BLaER1 treated with 17β-estradiol and CSF1 and Interleukin-3, amounts not matched to agents 10 nM and 100 nM (cell line): ENCODE measurements around the gene NFATC2IP.

Experiments
- H3K27ac ChIP-seq, 11 experiments: shearing (Covaris generic); formaldehyde crosslinking; 2 replicates each; pipeline ENCODE4 v1.8.1; 2022
- H3K27me3 ChIP-seq, 11 experiments: shearing (Covaris generic); formaldehyde crosslinking; 2 replicates each; pipeline ENCODE4 v1.8.1; 2022
- H3K36me3 ChIP-seq, 11 experiments: shearing (Covaris generic); formaldehyde crosslinking; 2 replicates each; pipeline ENCODE4 v1.8.1; 2022
- H3K4me1 ChIP-seq, 10 experiments: shearing (Covaris generic); formaldehyde crosslinking; 2 replicates each; pipeline ENCODE4 v1.8.1; 2022
- H3K4me2 ChIP-seq, 11 experiments: shearing (Covaris generic); formaldehyde crosslinking; 2 replicates each; pipeline ENCODE4 v1.8.1; 2022
- H3K4me3 ChIP-seq, 10 experiments: shearing (Covaris generic); formaldehyde crosslinking; 2 replicates each; pipeline ENCODE4 v1.8.1; 2022
- H3K9ac ChIP-seq, 11 experiments: shearing (Covaris generic); formaldehyde crosslinking; 2 replicates each; pipeline ENCODE4 v1.8.1; 2022
- H3K9me3 ChIP-seq, 11 experiments: shearing (Covaris generic); formaldehyde crosslinking; replicated peaks in 1 of 11; 2 replicates each; pipeline ENCODE4 v1.8.1; 2022
- H4K20me1 ChIP-seq, 11 experiments: shearing (Covaris generic); formaldehyde crosslinking; 2 replicates each; pipeline ENCODE4 v1.8.1; 2022
- Cebpa-rat ChIP-seq, 11 experiments: shearing (Covaris generic); IDR thresholded peaks; 2 replicates each; pipeline ENCODE4 v1.8.1; 2022

Gene NFATC2IP

DNA sequence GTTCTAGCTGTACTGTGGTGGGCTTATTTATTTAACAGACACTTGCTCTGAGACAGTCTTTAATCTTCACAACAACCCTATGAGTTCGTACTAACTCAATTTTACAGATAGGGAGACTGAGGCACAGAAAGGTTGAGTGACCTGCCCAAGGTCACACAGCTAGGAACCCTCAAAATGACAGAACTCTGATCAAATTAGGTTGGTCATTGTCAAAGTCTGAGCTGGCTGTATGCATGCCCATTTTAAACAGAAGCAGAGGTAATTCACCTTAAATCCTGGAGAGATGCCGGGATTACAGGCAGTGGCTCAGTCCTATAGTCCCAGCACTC lies 59.1 kb downstream of the NFATC2IP start:
- Histone ChIP-seq H3K4me2 (peak overlapping the region in 6 of 11 experiments; percentile 25 to 87 (median 72); a peak in 9 of 22 replicates), H3K4me1 (peaks cover 22 to 74% (median 39%) of the 10 kb centered on the region in 10 experiments), H3K9ac (peak overlapping the region in 3 of 11 experiments; percentile 13 to 50 (median 42); a peak in 1 of 22 replicates), H3K9me3 (no peaks in the 10 kb centered on the region), H3K36me3 (no peaks in the 10 kb centered on the region), H4K20me1 (no peaks in the 10 kb centered on the region), H3K27ac (peak overlapping the region in 3 of 11 experiments; percentile 54 to 66 (median 54); a peak in 6 of 22 replicates), H3K4me3 (no peak overlapping the region), H3K27me3 (no peaks in the 10 kb centered on the region)
- no peak for TF ChIP-seq Cebpa-rat (IDR thresholded peaks at IDR 0.05)

DNA sequence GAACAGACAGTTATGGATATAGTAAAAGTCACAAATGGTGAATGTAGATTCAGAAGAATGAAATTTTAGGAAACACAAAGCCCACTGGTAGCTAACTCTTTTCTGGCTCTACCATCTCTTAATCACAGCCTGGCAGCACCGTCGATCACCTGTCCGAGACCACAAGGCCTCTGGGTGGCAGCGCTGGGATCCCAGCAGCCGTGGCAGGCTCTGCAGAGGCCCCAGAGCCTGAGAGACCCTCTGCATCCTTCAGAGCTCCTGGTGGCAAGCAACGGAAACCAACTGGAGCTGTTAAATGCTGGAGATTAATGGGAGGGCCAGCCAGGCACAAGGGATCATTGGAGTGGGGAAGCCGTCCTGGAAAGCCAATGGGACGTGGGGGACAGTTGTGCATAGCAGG lies 60.4 kb downstream of the NFATC2IP start:
- Histone ChIP-seq H3K9me3 (no peaks in the 10 kb centered on the region), H3K27me3 (no peaks in the 10 kb centered on the region), H3K4me1 (peaks cover 22 to 83% (median 40%) of the 10 kb centered on the region in 10 experiments), H3K4me2 (no peak overlapping the region), H3K4me3 (no peak overlapping the region), H3K36me3 (no peaks in the 10 kb centered on the region), H4K20me1 (no peaks in the 10 kb centered on the region), H3K9ac (no peak overlapping the region), H3K27ac (no peak overlapping the region)
- TF ChIP-seq Cebpa-rat (IDR thresholded peaks at IDR 0.05), result no peak

DNA sequence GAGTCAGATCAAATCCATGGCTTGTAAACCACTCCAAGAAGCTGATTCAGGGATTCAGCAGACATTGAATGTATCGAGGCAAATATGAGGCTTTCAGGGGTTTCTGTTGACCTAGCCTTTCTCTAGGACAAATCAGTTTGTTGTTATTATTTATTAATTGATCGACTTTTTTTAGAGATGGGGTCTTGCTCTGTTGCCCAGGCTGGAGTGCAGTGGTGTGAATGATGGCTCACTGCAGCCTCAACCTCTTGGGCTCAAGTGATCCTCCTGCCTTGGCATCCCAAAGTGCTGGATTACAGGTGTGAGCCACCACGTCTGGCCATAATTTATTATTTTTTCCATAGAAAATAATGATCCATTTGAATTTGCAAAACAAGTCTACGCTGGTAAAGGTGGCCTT lies 61.1 kb downstream of the NFATC2IP start:
- Histone ChIP-seq H3K4me3 (no peak overlapping the region), H3K9ac (no peak overlapping the region), H3K4me2 (peak overlapping the region in 4 of 11 experiments; percentile 33 to 62 (median 51); a peak in 4 of 22 replicates), H3K27me3 (no peaks in the 10 kb centered on the region), H3K4me1 (peaks cover 22 to 80% (median 40%) of the 10 kb centered on the region in 10 experiments), H3K27ac (no peak overlapping the region), H4K20me1 (no peaks in the 10 kb centered on the region), H3K36me3 (no peaks in the 10 kb centered on the region), H3K9me3 (no peaks in the 10 kb centered on the region)
- TF ChIP-seq Cebpa-rat (IDR thresholded peaks at IDR 0.05), result no peak

DNA sequence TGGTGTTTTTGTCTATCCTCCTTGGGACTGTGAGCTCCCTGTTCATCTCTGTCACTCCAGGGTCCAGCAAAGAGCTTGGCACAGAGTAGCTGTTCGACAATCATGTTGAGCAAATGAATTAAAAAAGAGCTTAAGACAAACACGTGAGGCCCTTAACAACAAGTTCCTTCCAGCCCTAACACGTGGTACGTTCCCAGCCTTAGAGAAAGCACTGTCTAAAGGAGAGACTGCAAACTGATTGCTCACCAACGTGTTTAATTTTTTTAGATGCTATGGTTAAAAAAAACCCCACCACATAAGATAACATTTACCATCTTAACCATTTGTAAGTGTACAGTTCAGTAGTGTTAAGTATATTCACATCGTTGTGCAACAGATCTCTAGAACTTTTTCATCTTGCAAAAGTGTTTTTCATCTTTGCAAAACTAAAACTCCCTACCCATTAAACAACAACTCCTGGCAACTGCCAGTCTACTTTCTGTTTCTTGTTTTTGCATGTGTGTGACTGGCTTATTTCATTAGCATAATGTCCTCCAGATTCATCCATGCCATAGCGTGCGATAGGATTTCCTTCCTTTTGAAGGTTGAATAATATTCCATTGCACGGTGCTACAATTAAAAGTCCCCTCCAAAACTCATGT lies 62.3 kb downstream of the NFATC2IP start:
- no peaks in the 10 kb centered on the region for H3K9me3 ChIP-seq
- H3K27ac ChIP-seq, result peak overlapping the region in 7 of 11 experiments; percentile 7 to 70 (median 45); a peak in 10 of 22 replicates
- no peaks in the 10 kb centered on the region for H3K27me3 ChIP-seq
- no peak for TF ChIP-seq Cebpa-rat (IDR thresholded peaks at IDR 0.05)
- H3K4me1 ChIP-seq, result peaks cover 17 to 69% (median 31%) of the 10 kb centered on the region in 10 experiments
- H4K20me1 ChIP-seq, result no peaks in the 10 kb centered on the region
- H3K4me2 ChIP-seq, result peak overlapping the region in 6 of 11 experiments; percentile 3 to 63 (median 39); a peak in 9 of 22 replicates
- peak overlapping the region in 1 of 11 experiments; percentile 30; a peak in 1 of 22 replicates for H3K9ac ChIP-seq
- no peak overlapping the region for H3K4me3 ChIP-seq
- no peaks in the 10 kb centered on the region for H3K36me3 ChIP-seq

DNA sequence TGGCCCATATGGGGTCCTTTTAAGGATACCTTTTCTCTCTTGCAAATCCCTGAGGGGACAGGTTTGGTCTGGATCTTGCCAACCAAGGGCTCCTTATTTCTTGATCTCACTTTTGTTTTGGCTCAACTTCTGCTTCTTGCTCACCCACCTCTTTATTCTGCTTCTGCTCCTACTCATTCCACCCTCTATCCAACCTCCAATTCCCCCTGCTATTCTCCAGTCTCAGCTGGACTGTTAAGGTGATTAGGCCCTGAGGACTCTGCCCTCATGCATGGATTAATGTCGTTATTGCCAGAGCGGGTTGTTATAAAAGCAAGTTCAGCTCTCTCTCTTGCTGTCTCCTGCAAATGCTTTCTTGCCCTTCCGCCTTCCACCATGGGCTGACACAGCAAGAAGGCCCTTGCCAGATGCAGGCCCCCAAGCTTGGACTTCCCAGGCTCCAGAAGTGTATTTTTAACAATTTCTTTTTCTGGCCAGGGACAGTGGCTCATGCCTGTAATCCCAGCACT lies 63.9 kb downstream of the NFATC2IP start:
- no peak overlapping the region for H3K4me3 ChIP-seq
- H3K4me1 ChIP-seq, result peaks cover 10 to 53% (median 19%) of the 10 kb centered on the region in 10 experiments; a peak in 19 of 20 replicates
- H3K4me2 ChIP-seq, result peak overlapping the region in 6 of 11 experiments; percentile 36 to 64 (median 52); a peak in 9 of 22 replicates
- H4K20me1 ChIP-seq, result no peaks in the 10 kb centered on the region
- no peaks in the 10 kb centered on the region for H3K9me3 ChIP-seq
- no peak for TF ChIP-seq Cebpa-rat (IDR thresholded peaks at IDR 0.05)
- H3K36me3 ChIP-seq, result no peaks in the 10 kb centered on the region
- peak overlapping the region in 4 of 11 experiments; percentile 23 to 70 (median 40); a peak in 6 of 22 replicates for H3K27ac ChIP-seq
- H3K27me3 ChIP-seq, result no peaks in the 10 kb centered on the region
- no peak overlapping the region; a peak in 2 of 22 replicates for H3K9ac ChIP-seq
